ENCODE measurements around the gene MCL1. TPM values are rescaled to one million over a fixed set of nuclear protein-coding genes. Genes with fewer than 3 reads are reported as not detected.

MCL1 gene
- total RNA-seq, 1 experiment from 2014 or later: 145 TPM

DNA sequence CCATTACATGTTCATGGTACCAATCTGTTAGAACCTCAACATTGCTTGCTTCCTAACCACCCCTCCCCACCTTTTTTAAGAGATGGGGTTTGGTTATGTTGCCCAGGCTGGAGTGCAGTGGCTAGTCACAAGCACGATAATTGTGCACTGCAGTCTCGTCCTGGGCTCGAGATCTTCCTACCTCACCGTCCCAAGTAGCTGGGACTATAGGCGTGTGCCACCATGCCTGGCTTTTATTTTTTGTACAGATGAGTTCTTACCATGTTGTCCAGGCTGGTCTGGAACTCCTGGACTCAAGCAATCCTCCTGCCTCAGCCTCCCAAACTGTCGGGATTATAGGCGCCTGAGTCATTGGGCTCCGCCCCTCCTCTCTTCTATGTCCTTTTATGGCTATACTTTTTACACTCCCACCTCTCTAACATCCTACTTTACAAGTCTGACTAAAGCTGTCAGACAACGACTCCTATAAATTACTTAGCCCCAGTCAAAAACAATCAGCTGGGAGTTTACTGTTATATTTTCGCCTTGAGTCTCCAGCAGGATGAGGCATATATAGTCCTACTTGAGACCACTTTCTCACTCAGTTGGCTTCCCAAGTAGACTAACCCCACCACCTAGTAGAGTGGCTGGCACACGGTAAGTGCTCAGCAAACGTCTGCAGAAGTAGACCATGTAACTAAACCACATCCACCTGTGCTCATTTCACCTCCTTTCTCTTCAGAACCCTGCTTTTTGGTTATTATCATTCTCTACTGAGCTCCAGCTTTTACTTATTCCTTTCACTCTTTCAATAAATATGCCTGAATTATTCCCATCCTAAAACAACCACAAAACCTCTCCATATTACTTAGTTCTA is 36.2 kb upstream of the MCL1 start:
- H3K4me2 ChIP-seq: no peak overlapping the region
- H3K36me3 ChIP-seq (ENCODE audit: low read depth): peaks cover 38% of the 10 kb centered on the region
- H2AFZ ChIP-seq: no peak overlapping the region
- BruUV-seq (replicated peaks): no TSS peak
- peaks cover 83% of the 10 kb centered on the region for H3F3A ChIP-seq (ENCODE audit: insufficient read depth, low read depth)
- intact Hi-C loops (cut with micrococcal nuclease; ENCODE audit: unreplicated experiment): no loop called here
- H3K4me1 ChIP-seq (replicated peaks; ENCODE audit: insufficient read depth): peaks cover 53% of the 10 kb centered on the region
- no peaks in the 10 kb centered on the region for H3K9me2 ChIP-seq (ENCODE audit: insufficient read depth)
- no peaks in the 10 kb centered on the region for H3K27me3 ChIP-seq (ENCODE audit: insufficient read depth, low read depth)
- H3K27ac ChIP-seq: peak overlapping the region; percentile 49
- peaks cover 40% of the 10 kb centered on the region for H3K79me2 ChIP-seq (ENCODE audit: low read depth)
- ChIA-PET POLR2A (ENCODE audit: unreplicated experiment) (interaction anchor here (0.6 to 0.7 kb wide), 3 partner anchors 63 to 447 kb away, joined by 3 to 4 read pairs (median 3); partner anchors contain the start of gene GOLPH3L), CTCF (no interaction called here)
- no peaks in the 10 kb centered on the region for H4K20me1 ChIP-seq (ENCODE audit: insufficient read depth)
- TF ChIP-seq EZH2 (IDR thresholded peaks at IDR 0.05; ENCODE audit: low read depth): no peak
- TF ChIP-seq, protein P1, sequence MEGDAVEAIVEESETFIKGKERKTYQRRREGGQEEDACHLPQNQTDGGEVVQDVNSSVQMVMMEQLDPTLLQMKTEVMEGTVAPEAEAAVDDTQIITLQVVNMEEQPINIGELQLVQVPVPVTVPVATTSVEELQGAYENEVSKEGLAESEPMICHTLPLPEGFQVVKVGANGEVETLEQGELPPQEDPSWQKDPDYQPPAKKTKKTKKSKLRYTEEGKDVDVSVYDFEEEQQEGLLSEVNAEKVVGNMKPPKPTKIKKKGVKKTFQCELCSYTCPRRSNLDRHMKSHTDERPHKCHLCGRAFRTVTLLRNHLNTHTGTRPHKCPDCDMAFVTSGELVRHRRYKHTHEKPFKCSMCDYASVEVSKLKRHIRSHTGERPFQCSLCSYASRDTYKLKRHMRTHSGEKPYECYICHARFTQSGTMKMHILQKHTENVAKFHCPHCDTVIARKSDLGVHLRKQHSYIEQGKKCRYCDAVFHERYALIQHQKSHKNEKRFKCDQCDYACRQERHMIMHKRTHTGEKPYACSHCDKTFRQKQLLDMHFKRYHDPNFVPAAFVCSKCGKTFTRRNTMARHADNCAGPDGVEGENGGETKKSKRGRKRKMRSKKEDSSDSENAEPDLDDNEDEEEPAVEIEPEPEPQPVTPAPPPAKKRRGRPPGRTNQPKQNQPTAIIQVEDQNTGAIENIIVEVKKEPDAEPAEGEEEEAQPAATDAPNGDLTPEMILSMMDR (conservative IDR thresholded peaks at IDR 0.05): no peak
- H3K9me3 ChIP-seq (ENCODE audit: insufficient read depth, low read depth): no peaks in the 10 kb centered on the region
- DNase-seq: no peak
- no peak overlapping the region for H3K4me3 ChIP-seq

DNA sequence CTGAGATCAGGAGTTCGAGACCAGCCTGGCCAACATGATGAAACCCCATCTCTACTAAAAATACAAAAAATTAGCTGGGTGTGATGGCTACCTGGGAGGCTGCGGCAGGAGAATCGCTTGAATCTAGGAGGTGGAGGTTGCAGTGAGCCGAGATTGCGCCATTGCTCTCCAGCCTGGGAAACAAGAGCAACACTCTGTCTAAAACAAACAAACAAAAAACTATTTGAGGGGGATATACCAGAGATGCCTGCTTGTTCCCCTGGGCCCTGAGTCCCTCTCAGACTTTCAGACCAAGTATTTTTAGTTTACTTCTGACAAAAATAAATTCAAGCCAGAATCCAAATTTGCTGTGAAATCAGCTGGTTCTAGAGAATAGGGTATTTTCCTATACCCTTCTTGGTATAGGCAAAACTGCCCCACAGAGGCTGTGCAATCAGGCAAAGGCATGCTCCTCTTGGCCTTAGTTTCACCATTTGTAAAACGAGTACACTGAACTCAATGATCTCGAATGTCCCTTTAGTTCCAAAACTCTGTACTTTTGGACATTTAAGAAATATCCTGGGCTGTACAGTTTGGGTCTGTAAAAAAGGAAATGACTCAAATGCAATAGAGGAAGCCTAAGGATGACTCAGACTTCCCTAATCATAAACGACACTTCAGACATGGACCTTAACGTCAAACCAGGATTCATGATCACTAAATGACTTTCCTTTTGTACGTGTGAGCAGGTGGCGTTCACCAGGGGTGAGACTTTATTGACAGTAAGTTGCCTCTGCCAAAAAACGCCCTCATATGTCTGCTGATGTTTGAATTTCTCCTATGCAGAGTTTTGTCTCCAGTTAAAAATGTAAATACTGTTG is 33.9 kb upstream of the MCL1 start:
- TF ChIP-seq EZH2 (IDR thresholded peaks at IDR 0.05; ENCODE audit: low read depth): no peak
- TF ChIP-seq, protein P1 (conservative IDR thresholded peaks at IDR 0.05): no peak
- no peak overlapping the region for H3K4me3 ChIP-seq
- no TSS peak for BruUV-seq (replicated peaks)
- H3K27ac ChIP-seq: peak overlapping the region; percentile 97
- CTCF ChIA-PET: interaction anchor here (0.6 kb wide), 1 partner anchor 10 kb away, joined by 3 read pairs; no protein-coding TSS in a partner anchor
- intact Hi-C loops (cut with micrococcal nuclease; ENCODE audit: unreplicated experiment): loop anchor here (5.0 kb wide), 1 partner anchor 51 kb away; no protein-coding TSS in a partner anchor
- POLR2A ChIA-PET (ENCODE audit: unreplicated experiment): interaction anchor here (0.7 kb wide), 1 partner anchor 253 kb away, joined by 3 read pairs; no protein-coding TSS in a partner anchor
- peaks cover 16% of the 10 kb centered on the region; the same call in 1 of the 2 replicates for H3K36me3 ChIP-seq (ENCODE audit: low read depth)
- peaks cover 72% of the 10 kb centered on the region for H3F3A ChIP-seq (ENCODE audit: insufficient read depth, low read depth)
- peaks cover 52% of the 10 kb centered on the region for H3K4me1 ChIP-seq (replicated peaks; ENCODE audit: insufficient read depth)
- H2AFZ ChIP-seq: no peak overlapping the region
- no peaks in the 10 kb centered on the region for H3K9me3 ChIP-seq (ENCODE audit: insufficient read depth, low read depth)
- H3K4me2 ChIP-seq: peak overlapping the region; percentile 67
- no peaks in the 10 kb centered on the region for H3K9me2 ChIP-seq (ENCODE audit: insufficient read depth)
- H4K20me1 ChIP-seq (ENCODE audit: insufficient read depth): no peaks in the 10 kb centered on the region
- DNase-seq: peak in 1 of 2 experiments; percentile 86
- peaks cover 45% of the 10 kb centered on the region for H3K79me2 ChIP-seq (ENCODE audit: low read depth)
- H3K27me3 ChIP-seq (ENCODE audit: insufficient read depth, low read depth): no peaks in the 10 kb centered on the region

DNA sequence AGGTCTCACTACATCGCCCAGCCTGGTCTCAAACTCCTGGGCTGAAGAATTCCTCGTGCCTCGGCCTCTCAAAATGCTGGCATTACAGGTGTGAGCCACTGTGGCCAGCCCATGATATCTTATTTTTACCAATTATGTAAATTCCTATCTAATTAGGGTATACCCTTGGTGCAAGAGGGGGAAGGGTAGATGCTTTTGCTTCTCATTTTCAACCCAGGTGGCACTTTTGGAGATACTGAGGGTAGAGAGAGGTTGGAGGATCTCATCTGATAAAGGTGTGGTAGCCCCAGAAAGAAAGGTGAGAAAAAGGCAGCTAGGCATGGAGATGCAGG is 32.6 kb upstream of the MCL1 start:
- peaks cover 52% of the 10 kb centered on the region for H3K4me1 ChIP-seq (replicated peaks; ENCODE audit: insufficient read depth)
- H2AFZ ChIP-seq: no peak overlapping the region
- peak overlapping the region; percentile 97 for H3K27ac ChIP-seq
- peaks cover 64% of the 10 kb centered on the region for H3F3A ChIP-seq (ENCODE audit: insufficient read depth, low read depth)
- no peak for TF ChIP-seq EZH2 (IDR thresholded peaks at IDR 0.05; ENCODE audit: low read depth)
- TF ChIP-seq, protein P1 (conservative IDR thresholded peaks at IDR 0.05): no peak
- no peaks in the 10 kb centered on the region for H3K9me3 ChIP-seq (ENCODE audit: insufficient read depth, low read depth)
- H3K4me3 ChIP-seq: no peak overlapping the region; the same call in 1 of the 2 replicates
- H3K27me3 ChIP-seq (ENCODE audit: insufficient read depth, low read depth): no peaks in the 10 kb centered on the region
- TSS peak; percentile 91 for BruUV-seq (replicated peaks)
- no peak for DNase-seq
- intact Hi-C loops (cut with micrococcal nuclease; ENCODE audit: unreplicated experiment): loop anchor here (5.0 kb wide), 1 partner anchor 50 kb away; no protein-coding TSS in a partner anchor
- ChIA-PET CTCF (no interaction called here), POLR2A (ENCODE audit: unreplicated experiment) (interaction anchor here (0.7 to 1.2 kb wide), 3 partner anchors 19 to 50 kb away, joined by 5 to 20 read pairs (median 5); partner anchors contain the start of gene MCL1)
- no peaks in the 10 kb centered on the region for H4K20me1 ChIP-seq (ENCODE audit: insufficient read depth)
- peaks cover 44% of the 10 kb centered on the region for H3K79me2 ChIP-seq (ENCODE audit: low read depth)
- H3K36me3 ChIP-seq (ENCODE audit: low read depth): peaks cover 9% of the 10 kb centered on the region; the same call in 1 of the 2 replicates
- no peaks in the 10 kb centered on the region for H3K9me2 ChIP-seq (ENCODE audit: insufficient read depth)
- H3K4me2 ChIP-seq: peak overlapping the region; percentile 64
